ENCODE data around the gene KLHL5. TPM values are rescaled to one million over a fixed set of nuclear protein-coding genes. Genes with fewer than 3 reads are reported as not detected.

Gene KLHL5
- total RNA-seq, 1 donor from 2014 or later = 44.8 TPM

DNA sequence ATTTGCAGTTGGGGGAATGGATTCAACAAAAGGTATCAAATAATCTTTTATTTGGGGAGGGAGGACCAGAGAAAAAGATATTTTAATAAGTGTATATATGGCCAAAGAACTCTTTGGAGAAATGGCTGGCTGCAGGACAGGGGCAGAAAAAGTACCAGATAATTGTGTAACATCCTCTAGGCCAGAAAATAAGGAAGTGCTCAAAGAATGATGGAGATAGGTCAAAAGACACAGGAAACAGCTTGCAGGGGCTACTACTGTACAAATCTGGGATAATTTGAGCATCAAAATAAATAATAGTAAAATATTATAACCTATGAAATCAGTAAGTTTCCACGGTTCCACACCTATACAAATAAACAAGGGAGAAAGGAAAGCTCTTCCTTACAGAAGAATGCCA lies 34.8 kb downstream of the KLHL5 start:
- Mint-ChIP-seq H3K4me3 (ENCODE audit: low read depth) (no peak overlapping the region), H3K27me3 (no peaks in the 10 kb centered on the region), H3K9me3 (ENCODE audit: low read depth) (no peaks in the 10 kb centered on the region), H3K4me1 (ENCODE audit: low read depth) (no peaks in the 10 kb centered on the region), H3K36me3 (ENCODE audit: insufficient read depth) (peaks cover 12% of the 10 kb centered on the region), H3K27ac (no peak overlapping the region)
- no peak for DNase-seq (ENCODE audit: low spot score, unreplicated experiment)
- no peak for TF ChIP-seq CTCF (IDR thresholded peaks at IDR 0.05; ENCODE audit: unreplicated experiment)

DNA sequence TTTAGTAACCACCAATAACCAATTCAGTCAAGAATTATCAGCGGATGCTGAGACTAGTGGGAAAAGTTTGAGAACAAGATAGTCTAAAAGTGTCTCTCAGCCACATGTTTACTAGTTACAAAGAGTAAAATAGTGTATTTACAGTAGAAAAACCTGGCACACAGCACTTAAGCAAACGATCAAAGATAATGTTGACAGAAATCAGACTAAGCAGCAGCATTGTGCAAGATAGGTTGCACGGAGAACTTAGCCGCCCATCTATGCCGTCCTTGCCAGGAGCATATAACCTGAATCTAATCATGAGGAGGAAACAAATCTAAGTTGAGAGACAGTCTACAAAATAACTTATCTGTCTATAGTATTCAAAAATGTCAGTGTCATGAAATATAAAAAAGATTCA lies 35.3 kb downstream of the KLHL5 start:
- Mint-ChIP-seq H3K4me3 (ENCODE audit: low read depth) (no peak overlapping the region), H3K27me3 (no peaks in the 10 kb centered on the region), H3K9me3 (ENCODE audit: low read depth) (no peaks in the 10 kb centered on the region), H3K4me1 (ENCODE audit: low read depth) (no peaks in the 10 kb centered on the region), H3K36me3 (ENCODE audit: insufficient read depth) (peaks cover 12% of the 10 kb centered on the region), H3K27ac (no peak overlapping the region)
- no peak for TF ChIP-seq CTCF (IDR thresholded peaks at IDR 0.05; ENCODE audit: unreplicated experiment)
- DNase-seq (ENCODE audit: low spot score, unreplicated experiment) = no peak

DNA sequence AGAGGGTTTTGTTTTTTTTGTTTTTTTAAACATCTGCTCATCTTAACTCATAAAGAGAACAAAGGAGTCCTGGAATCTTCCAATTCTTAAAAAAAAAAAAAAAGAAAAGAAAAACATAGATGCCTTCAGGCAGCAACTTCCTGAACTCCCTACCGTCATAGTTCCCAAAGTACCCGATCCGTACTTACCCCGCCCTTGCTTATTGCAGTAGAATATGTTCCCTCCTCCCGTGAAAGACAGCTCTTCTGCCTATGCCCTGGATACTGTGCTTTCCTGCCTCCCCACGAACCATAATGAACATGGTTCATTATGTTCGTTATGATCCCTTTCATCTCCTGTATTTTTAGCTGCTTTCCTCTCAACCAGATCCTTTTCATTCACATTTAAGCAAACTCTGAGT lies 40.3 kb downstream of the KLHL5 start:
- H3K27me3 Mint-ChIP-seq = no peaks in the 10 kb centered on the region
- DNase-seq (ENCODE audit: low spot score, unreplicated experiment) = no peak

DNA sequence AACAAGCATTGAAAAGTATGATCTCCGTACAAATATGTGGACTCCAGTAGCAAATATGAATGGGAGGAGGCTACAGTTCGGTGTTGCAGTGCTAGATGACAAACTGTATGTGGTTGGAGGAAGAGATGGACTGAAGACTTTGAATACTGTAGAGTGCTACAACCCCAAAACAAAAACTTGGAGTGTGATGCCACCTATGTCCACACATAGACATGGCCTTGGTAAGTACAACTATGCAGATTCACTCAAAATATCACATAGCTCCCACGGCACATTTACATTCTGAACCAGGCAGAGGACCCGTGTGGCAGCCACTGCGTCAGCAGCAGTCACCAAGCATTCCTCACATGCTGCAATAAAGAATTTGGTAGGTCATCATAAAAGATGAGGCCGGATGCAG lies 41.3 kb downstream of the KLHL5 start:
- Mint-ChIP-seq H3K4me1 (ENCODE audit: low read depth) (peaks cover 2% of the 10 kb centered on the region), H3K36me3 (ENCODE audit: insufficient read depth) (peaks cover 18% of the 10 kb centered on the region), H3K9me3 (ENCODE audit: low read depth) (peaks cover 7% of the 10 kb centered on the region), H3K27ac (no peak overlapping the region), H3K4me3 (ENCODE audit: low read depth) (no peak overlapping the region), H3K27me3 (no peaks in the 10 kb centered on the region)
- DNase-seq (ENCODE audit: low spot score, unreplicated experiment) = no peak
- no peak for TF ChIP-seq CTCF (IDR thresholded peaks at IDR 0.05; ENCODE audit: unreplicated experiment)

More for the DNA sequence above, 40.3 kb downstream of the KLHL5 start:
- peaks cover 7% of the 10 kb centered on the region for H3K9me3 Mint-ChIP-seq (ENCODE audit: low read depth)
- no peak overlapping the region for H3K4me3 Mint-ChIP-seq (ENCODE audit: low read depth)
- peaks cover 17% of the 10 kb centered on the region for H3K36me3 Mint-ChIP-seq (ENCODE audit: insufficient read depth)
- H3K4me1 Mint-ChIP-seq (ENCODE audit: low read depth) = no peaks in the 10 kb centered on the region
- no peak for TF ChIP-seq CTCF (IDR thresholded peaks at IDR 0.05; ENCODE audit: unreplicated experiment)
- H3K27ac Mint-ChIP-seq = no peak overlapping the region

DNA sequence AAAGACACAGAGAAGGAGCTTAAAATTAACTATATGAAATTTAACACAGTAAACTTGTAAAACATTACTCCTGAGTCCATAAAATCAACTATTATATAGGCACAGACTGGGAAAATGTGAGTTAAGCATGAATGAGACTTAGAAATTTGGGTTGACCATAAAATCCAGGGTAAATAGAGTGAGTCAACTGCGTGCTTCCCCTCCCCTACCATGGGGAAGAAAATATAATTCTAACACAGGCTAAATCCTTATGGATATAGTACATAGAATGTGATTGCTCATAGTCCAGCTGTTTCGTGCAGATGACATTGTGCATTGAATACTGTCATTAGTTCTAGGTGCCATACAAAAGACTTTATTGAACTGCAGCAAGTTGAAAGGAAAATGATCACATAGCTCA lies 42.2 kb downstream of the KLHL5 start:
- no peak overlapping the region for H3K27ac Mint-ChIP-seq
- no peak for TF ChIP-seq CTCF (IDR thresholded peaks at IDR 0.05; ENCODE audit: unreplicated experiment)
- peaks cover 7% of the 10 kb centered on the region for H3K9me3 Mint-ChIP-seq (ENCODE audit: low read depth)
- no peaks in the 10 kb centered on the region for H3K27me3 Mint-ChIP-seq
- H3K36me3 Mint-ChIP-seq (ENCODE audit: insufficient read depth) = peaks cover 18% of the 10 kb centered on the region
- peaks cover 2% of the 10 kb centered on the region for H3K4me1 Mint-ChIP-seq (ENCODE audit: low read depth)
- no peak for DNase-seq (ENCODE audit: low spot score, unreplicated experiment)
- H3K4me3 Mint-ChIP-seq (ENCODE audit: low read depth) = no peak overlapping the region

Data from progenitor cell of endocrine pancreas (in vitro differentiated cells).